Neural cell (in vitro differentiated cells): ENCODE measurements around the gene ANKRD28. TPM values are rescaled to one million over a fixed set of nuclear protein-coding genes. Genes with fewer than 3 reads are reported as not detected.

Experiments used
- H2AFZ ChIP-seq: fragments of 200-600, 300-800 bp; sonication (generic), shearing (Covaris generic); 2 replicates; pipeline ENCODE4 v1.6.0; 2014; ENCODE audit warnings: low read depth, mild to moderate bottlenecking, antibody characterized with exemption, low read length, moderate library complexity
- H3F3A ChIP-seq: fragments of 200-600 bp; shearing (Covaris generic); 2 replicates; pipeline ENCODE4 v1.6.1; 2016; ENCODE audit warnings: mild to moderate bottlenecking, moderate library complexity, mixed read lengths, antibody characterized with exemption, low read length; ENCODE audit not compliant: insufficient read depth, poor library complexity, severe bottlenecking
- H3K27ac ChIP-seq: fragments of 200-600, 300-800 bp; sonication (generic), shearing (Covaris generic); 2 replicates; pipeline ENCODE4 v1.5.1; 2014; ENCODE audit warnings: mild to moderate bottlenecking, low read length, moderate library complexity
- H3K27me3 ChIP-seq: fragments of 300-800, 200-600 bp; sonication (generic), shearing (Covaris generic); 2 replicates; pipeline ENCODE4 v1.6.0; 2014; ENCODE audit warnings: mild to moderate bottlenecking, low read depth, low read length, moderate library complexity; ENCODE audit not compliant: insufficient read depth
- H3K36me3 ChIP-seq: fragments of 300-800, 200-600 bp; sonication (generic), shearing (Covaris generic); 2 replicates; pipeline ENCODE4 v1.5.1; 2014; ENCODE audit warnings: mild to moderate bottlenecking, antibody characterized with exemption, low read length, moderate library complexity; ENCODE audit not compliant: insufficient read depth
- H3K4me2 ChIP-seq: fragments of 300-800, 200-600 bp; sonication (generic), shearing (Covaris generic); 2 replicates; pipeline ENCODE4 v1.6.0; 2014; ENCODE audit warnings: mild to moderate bottlenecking, low read length
- H3K4me3 ChIP-seq: fragments of 300-800, 200-600 bp; sonication (generic), shearing (Covaris generic); 2 replicates; pipeline ENCODE4 v1.5.1; 2014; ENCODE audit warnings: mild to moderate bottlenecking, low read length, moderate library complexity
- H3K79me2 ChIP-seq: fragments of 200-600 bp; shearing (Covaris generic); replicated peaks from 2 replicates; pipeline ENCODE4 v1.6.0; 2014; ENCODE audit warnings: mild to moderate bottlenecking, low read length, moderate library complexity; ENCODE audit not compliant: insufficient read depth
- H3K9ac ChIP-seq: fragments of 300-800, 200-600 bp; sonication (generic), shearing (Covaris generic); 2 replicates; pipeline ENCODE4 v1.6.1; 2016; ENCODE audit warnings: mild to moderate bottlenecking, low read length, mixed read lengths
- H3K9me2 ChIP-seq: fragments of 200-600 bp; shearing (Covaris generic); 2 replicates; pipeline ENCODE4 v1.6.1; 2016; ENCODE audit warnings: mild to moderate bottlenecking, low read length, mixed read lengths; ENCODE audit not compliant: insufficient read depth
- H3K9me3 ChIP-seq: fragments of 200-600, 300-800 bp; sonication (generic), shearing (Covaris generic); 2 replicates; pipeline ENCODE4 v1.6.1; 2016; ENCODE audit warnings: mild to moderate bottlenecking, mixed run types, low read length, moderate library complexity, mixed read lengths
- H4K20me1 ChIP-seq: fragments of 200-600 bp; shearing (Covaris generic); 2 replicates; pipeline ENCODE4 v1.6.1; 2016; ENCODE audit warnings: mild to moderate bottlenecking, mixed run types; ENCODE audit not compliant: insufficient read depth
- EP300 ChIP-seq: fragments of 450-650 bp; conservative IDR thresholded peaks from 2 replicates; pipeline ENCODE4 v1.6.1; 2014; ENCODE audit warnings: antibody characterized with exemption, mild to moderate bottlenecking, moderate library complexity; ENCODE audit not compliant: poor library complexity, severe bottlenecking
- EZH2 ChIP-seq: fragments of 200-600, 300-800 bp; shearing (Covaris generic), sonication (generic); IDR thresholded peaks from 2 replicates; pipeline ENCODE4 v1.6.1; 2014; ENCODE audit warnings: antibody characterized with exemption, low read length, borderline replicate concordance, mild to moderate bottlenecking; ENCODE audit not compliant: insufficient read depth, poor library complexity, severe bottlenecking
- MXI1 ChIP-seq: fragments of 450-650 bp; conservative IDR thresholded peaks from 2 replicates; pipeline ENCODE4 v1.6.1; 2014; ENCODE audit warnings: antibody characterized with exemption, mild to moderate bottlenecking; ENCODE audit not compliant: poor library complexity, severe bottlenecking
- POLR2AphosphoS5 ChIP-seq: IDR thresholded peaks from 2 replicates; pipeline ENCODE4 v1.6.1; 2012
- RAD21 ChIP-seq: fragments of 450-650 bp; conservative IDR thresholded peaks from 2 replicates; pipeline ENCODE4 v1.6.1; 2014; ENCODE audit warnings: antibody characterized with exemption, mild to moderate bottlenecking, moderate library complexity
- REST ChIP-seq: IDR thresholded peaks from 2 replicates; pipeline ENCODE4 v1.6.1; 2012; ENCODE audit warnings: borderline replicate concordance
- SMC3 ChIP-seq: fragments of 450-650 bp; conservative IDR thresholded peaks from 2 replicates; pipeline ENCODE4 v1.6.1; 2014; ENCODE audit warnings: antibody characterized with exemption, mild to moderate bottlenecking, moderate library complexity; ENCODE audit not compliant: poor library complexity
- TAF1 ChIP-seq: IDR thresholded peaks from 2 replicates; pipeline ENCODE4 v1.6.1; 2012; ENCODE audit warnings: low read depth
- polyA plus RNA-seq: library from polyadenylated mRNA; depleted of rRNA; stranded (reverse); fragments of >200 nt; gene quantifications from 2 replicates; pipeline ENCODE4 v1.2.3, GENCODE V29; 2014
- TF ChIP-seq, protein P1 (sequence below): fragments of 450-650 bp; IDR thresholded peaks from 2 replicates; pipeline ENCODE4 v1.5.1; 2014; ENCODE audit warnings: antibody characterized with exemption, mild to moderate bottlenecking, moderate library complexity; ENCODE audit not compliant: poor library complexity, severe bottlenecking

The ANKRD28 gene
- polyA plus RNA-seq, 1 donor from 2014 or later: 101 TPM

GRCh38 chr3:15769256-15769915, 28.4 kb downstream of the ANKRD28 start:
- no peaks in the 10 kb centered on the region for H3K9me2 ChIP-seq
- no peak overlapping the region for H3K4me2 ChIP-seq
- H3K9ac ChIP-seq: no peak overlapping the region
- no peaks in the 10 kb centered on the region for H3K9me3 ChIP-seq
- H3F3A ChIP-seq: no peaks in the 10 kb centered on the region
- H3K36me3 ChIP-seq: no peaks in the 10 kb centered on the region
- TF ChIP-seq TAF1: no peak
- TF ChIP-seq, protein P1, sequence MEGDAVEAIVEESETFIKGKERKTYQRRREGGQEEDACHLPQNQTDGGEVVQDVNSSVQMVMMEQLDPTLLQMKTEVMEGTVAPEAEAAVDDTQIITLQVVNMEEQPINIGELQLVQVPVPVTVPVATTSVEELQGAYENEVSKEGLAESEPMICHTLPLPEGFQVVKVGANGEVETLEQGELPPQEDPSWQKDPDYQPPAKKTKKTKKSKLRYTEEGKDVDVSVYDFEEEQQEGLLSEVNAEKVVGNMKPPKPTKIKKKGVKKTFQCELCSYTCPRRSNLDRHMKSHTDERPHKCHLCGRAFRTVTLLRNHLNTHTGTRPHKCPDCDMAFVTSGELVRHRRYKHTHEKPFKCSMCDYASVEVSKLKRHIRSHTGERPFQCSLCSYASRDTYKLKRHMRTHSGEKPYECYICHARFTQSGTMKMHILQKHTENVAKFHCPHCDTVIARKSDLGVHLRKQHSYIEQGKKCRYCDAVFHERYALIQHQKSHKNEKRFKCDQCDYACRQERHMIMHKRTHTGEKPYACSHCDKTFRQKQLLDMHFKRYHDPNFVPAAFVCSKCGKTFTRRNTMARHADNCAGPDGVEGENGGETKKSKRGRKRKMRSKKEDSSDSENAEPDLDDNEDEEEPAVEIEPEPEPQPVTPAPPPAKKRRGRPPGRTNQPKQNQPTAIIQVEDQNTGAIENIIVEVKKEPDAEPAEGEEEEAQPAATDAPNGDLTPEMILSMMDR: no peak
- TF ChIP-seq EZH2: no peak
- no peak for TF ChIP-seq MXI1
- TF ChIP-seq SMC3: no peak
- no peak for TF ChIP-seq RAD21
- TF ChIP-seq EP300: no peak
- no peak for TF ChIP-seq POLR2AphosphoS5
- no peak for TF ChIP-seq REST
- H3K27ac ChIP-seq: no peak overlapping the region
- H3K27me3 ChIP-seq: no peaks in the 10 kb centered on the region
- H3K4me3 ChIP-seq: no peak overlapping the region
- H3K79me2 ChIP-seq: no peaks in the 10 kb centered on the region
- no peaks in the 10 kb centered on the region for H4K20me1 ChIP-seq
- H2AFZ ChIP-seq: no peak overlapping the region

DNA sequence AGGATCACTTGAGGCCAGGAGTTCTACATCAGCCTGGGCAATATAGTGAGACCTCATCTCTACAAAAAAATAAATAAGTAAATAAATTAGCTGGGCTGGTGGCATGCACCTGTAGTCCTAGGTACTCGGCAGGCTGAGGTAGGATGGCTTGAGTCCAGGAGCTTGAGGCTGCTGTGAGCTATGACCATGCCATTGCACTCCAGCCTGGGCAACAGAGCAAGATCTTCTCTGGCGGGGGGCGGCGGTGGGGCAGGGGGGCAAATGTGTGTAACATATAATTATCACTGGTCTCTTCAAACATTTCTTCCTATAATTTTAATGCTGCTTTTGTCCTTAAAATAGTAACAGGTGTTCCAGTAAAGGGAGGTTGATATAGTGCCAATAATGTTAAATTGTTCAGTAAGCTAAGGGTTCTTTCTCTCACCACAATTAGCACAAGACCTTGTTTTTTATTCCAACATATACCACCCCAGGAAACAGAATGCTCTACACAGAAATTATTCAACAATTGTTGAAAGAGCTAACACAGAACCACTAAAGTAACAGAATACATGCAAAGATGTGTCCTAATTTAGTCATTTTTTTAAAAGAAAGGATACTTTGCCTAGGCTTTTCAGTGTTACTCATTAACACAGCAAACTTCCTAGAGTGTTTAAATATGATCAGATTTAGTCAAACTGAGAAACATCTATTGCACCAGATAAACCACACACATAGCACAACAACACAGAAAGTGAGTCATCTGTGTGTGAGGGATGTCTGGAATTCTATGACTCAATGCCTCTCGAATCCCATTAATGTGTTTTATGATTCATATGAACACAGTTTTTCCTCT, 29.1 kb downstream of the ANKRD28 start:
- Histone ChIP-seq H3K36me3 (no peaks in the 10 kb centered on the region), H3K79me2 (no peaks in the 10 kb centered on the region), H3F3A (no peaks in the 10 kb centered on the region), H3K9me2 (no peaks in the 10 kb centered on the region), H4K20me1 (no peaks in the 10 kb centered on the region), H3K27me3 (no peaks in the 10 kb centered on the region), H3K9me3 (no peaks in the 10 kb centered on the region), H3K9ac (no peak overlapping the region), H2AFZ (no peak overlapping the region), H3K27ac (no peak overlapping the region), H3K4me3 (no peak overlapping the region), H3K4me2 (no peak overlapping the region)
- TF ChIP-seq EP300 (no peak), TAF1 (no peak)
